SK-N-SH treated with all-trans-retinoic acid at 6 μM for 48 hours (cell line): ENCODE measurements around the gene GPX2.

ENCODE experiments used
- ATAC-seq: fragments of 200-7000 bp; cut with Tn5 transposase; 3 replicates; pipeline ENCODE4 v1.9.1; 2020; ENCODE audit warnings: mild to moderate bottlenecking, moderate library complexity
- ARNTL ChIP-seq: fragments of 450-650 bp; formaldehyde crosslinking; IDR thresholded peaks from 2 replicates; pipeline ENCODE4 v1.5.0; 2020; ENCODE audit warnings: low read depth, mild to moderate bottlenecking, moderate library complexity, borderline replicate concordance
- BACH2 ChIP-seq: fragments of 250-450 bp; sonication (Bioruptor Pico); IDR thresholded peaks from 2 replicates; pipeline ENCODE4 v1.9.0; 2021; ENCODE audit warnings: mild to moderate bottlenecking, borderline replicate concordance
- CREB5 ChIP-seq: fragments of 250-450 bp; sonication (Bioruptor Pico); IDR thresholded peaks from 2 replicates; pipeline ENCODE4 v1.5.1; 2020; ENCODE audit warnings: low read depth, mild to moderate bottlenecking, moderate library complexity
- CSRNP3 ChIP-seq: fragments of 250-450 bp; sonication (Bioruptor Pico); IDR thresholded peaks from 2 replicates; pipeline ENCODE4 v1.5.1; 2021; ENCODE audit warnings: mild to moderate bottlenecking, moderate library complexity
- ESRRG ChIP-seq: fragments of 250-450 bp; sonication (Bioruptor Pico); IDR thresholded peaks from 2 replicates; pipeline ENCODE4 v1.6.1; 2021; ENCODE audit warnings: mild to moderate bottlenecking
- GLIS3 ChIP-seq: fragments of 250-450 bp; sonication (Bioruptor Pico); IDR thresholded peaks from 2 replicates; pipeline ENCODE4 v1.5.0; 2020; ENCODE audit warnings: mild to moderate bottlenecking, moderate library complexity
- ISL1 ChIP-seq: fragments of 250-450 bp; sonication (Bioruptor Pico); IDR thresholded peaks from 2 replicates; pipeline ENCODE4 v2.1.2; 2022; ENCODE audit warnings: mild to moderate bottlenecking, moderate library complexity
- PATZ1 ChIP-seq: fragments of 250-450 bp; sonication (Bioruptor Pico); IDR thresholded peaks from 2 replicates; pipeline ENCODE4 v1.8.0; 2020; ENCODE audit warnings: mild to moderate bottlenecking, moderate library complexity, borderline replicate concordance
- POU6F1 ChIP-seq: fragments of 250-450 bp; sonication (Bioruptor Pico); IDR thresholded peaks from 2 replicates; pipeline ENCODE4 v1.8.0; 2021; ENCODE audit warnings: low read depth, mild to moderate bottlenecking, moderate library complexity, borderline replicate concordance
- PPARA ChIP-seq: fragments of 250-450 bp; sonication (Bioruptor Pico); IDR thresholded peaks from 2 replicates; pipeline ENCODE4 v1.5.0; 2020; ENCODE audit warnings: mild to moderate bottlenecking, borderline replicate concordance
- RARB ChIP-seq: fragments of 250-450 bp; sonication (Bioruptor Pico); IDR thresholded peaks from 2 replicates; pipeline ENCODE4 v1.8.0; 2021; ENCODE audit warnings: mild to moderate bottlenecking, moderate library complexity
- SNAI2 ChIP-seq: fragments of 250-450 bp; sonication (Bioruptor Pico); IDR thresholded peaks from 2 replicates; pipeline ENCODE4 v1.5.0; 2020; ENCODE audit warnings: mild to moderate bottlenecking, moderate library complexity
- TCF4 ChIP-seq: fragments of 250-450 bp; sonication (Bioruptor Pico); IDR thresholded peaks from 2 replicates; pipeline ENCODE4 v1.8.0; 2021; ENCODE audit warnings: mild to moderate bottlenecking, moderate library complexity, borderline replicate concordance
- TOX ChIP-seq: fragments of 250-450 bp; sonication (Bioruptor Pico); IDR thresholded peaks from 2 replicates; pipeline ENCODE4 v1.8.0; 2021; ENCODE audit warnings: mild to moderate bottlenecking, moderate library complexity, borderline replicate concordance
- TSHZ2 ChIP-seq: fragments of 250-450 bp; sonication (Bioruptor Pico); IDR thresholded peaks from 2 replicates; pipeline ENCODE4 v1.5.0; 2020; ENCODE audit warnings: mild to moderate bottlenecking, moderate library complexity
- ZC3H10 ChIP-seq: fragments of 250-450 bp; sonication (Bioruptor Pico); IDR thresholded peaks from 2 replicates; pipeline ENCODE4 v1.5.1; 2021; ENCODE audit warnings: mild to moderate bottlenecking, moderate library complexity
- ZFP3 ChIP-seq: fragments of 250-450 bp; sonication (Bioruptor Pico); IDR thresholded peaks from 2 replicates; pipeline ENCODE4 v1.5.0; 2020; ENCODE audit warnings: mild to moderate bottlenecking, moderate library complexity
- ZFP30 ChIP-seq: fragments of 450-650 bp; formaldehyde crosslinking; IDR thresholded peaks from 2 replicates; pipeline ENCODE4 v1.5.0; 2022; ENCODE audit warnings: mild to moderate bottlenecking, moderate library complexity
- ZNF565 ChIP-seq: fragments of 450-650 bp; formaldehyde crosslinking; conservative IDR thresholded peaks from 2 replicates; pipeline ENCODE4 v1.5.0; 2020; ENCODE audit warnings: low read depth, mild to moderate bottlenecking, moderate library complexity
- ZNF8 ChIP-seq: fragments of 450-650 bp; formaldehyde crosslinking; IDR thresholded peaks from 2 replicates; pipeline ENCODE4 v1.5.0; 2020; ENCODE audit warnings: mild to moderate bottlenecking, moderate library complexity

GPX2 gene

GRCh38 chr14:64952598-64953309 is 10.2 kb upstream of the GPX2 start:
- 0 out of 3 replicates have a peak, but pooled peaks have one; percentile 29 for ATAC-seq
- no peak for TF ChIP-seq BACH2 (CRISPR knock-in tag)
- TF ChIP-seq ARNTL (CRISPR knock-in tag): no peak
- no peak for TF ChIP-seq TSHZ2 (CRISPR knock-in tag)
- no peak for TF ChIP-seq ESRRG (CRISPR knock-in tag)
- TF ChIP-seq ISL1 (CRISPR knock-in tag): no peak
- TF ChIP-seq GLIS3 (CRISPR knock-in tag): no peak
- no peak for TF ChIP-seq ZNF565 (CRISPR knock-in tag)
- TF ChIP-seq SNAI2 (CRISPR knock-in tag): no peak
- TF ChIP-seq POU6F1 (CRISPR knock-in tag): no peak
- TF ChIP-seq PPARA: no peak
- TF ChIP-seq ZNF8: no peak
- TF ChIP-seq TOX (CRISPR knock-in tag): no peak
- TF ChIP-seq RARB (CRISPR knock-in tag): no peak
- TF ChIP-seq PATZ1: no peak
- no peak for TF ChIP-seq TCF4 (CRISPR knock-in tag)
- TF ChIP-seq ZFP3: no peak
- TF ChIP-seq ZFP30 (CRISPR knock-in tag): no peak
- TF ChIP-seq CSRNP3 (CRISPR knock-in tag): no peak

- no peak for ATAC-seq
- TF ChIP-seq ZNF8 (no peak), CREB5 (no peak), CSRNP3 (CRISPR knock-in tag) (no peak), RARB (CRISPR knock-in tag) (no peak), SNAI2 (CRISPR knock-in tag) (no peak), ARNTL (CRISPR knock-in tag) (no peak), ISL1 (CRISPR knock-in tag) (no peak), POU6F1 (CRISPR knock-in tag) (no peak), TSHZ2 (CRISPR knock-in tag) (no peak), TOX (CRISPR knock-in tag) (no peak), ZFP30 (CRISPR knock-in tag) (no peak), BACH2 (CRISPR knock-in tag) (no peak), ZC3H10 (CRISPR knock-in tag) (no peak), ZNF565 (CRISPR knock-in tag) (no peak), ESRRG (CRISPR knock-in tag) (no peak)
Observed at GRCh38 chr14:64951724-64952123, 9.2 kb upstream of the GPX2 start.
